ENCODE results near the gene NUP188.

DNA sequence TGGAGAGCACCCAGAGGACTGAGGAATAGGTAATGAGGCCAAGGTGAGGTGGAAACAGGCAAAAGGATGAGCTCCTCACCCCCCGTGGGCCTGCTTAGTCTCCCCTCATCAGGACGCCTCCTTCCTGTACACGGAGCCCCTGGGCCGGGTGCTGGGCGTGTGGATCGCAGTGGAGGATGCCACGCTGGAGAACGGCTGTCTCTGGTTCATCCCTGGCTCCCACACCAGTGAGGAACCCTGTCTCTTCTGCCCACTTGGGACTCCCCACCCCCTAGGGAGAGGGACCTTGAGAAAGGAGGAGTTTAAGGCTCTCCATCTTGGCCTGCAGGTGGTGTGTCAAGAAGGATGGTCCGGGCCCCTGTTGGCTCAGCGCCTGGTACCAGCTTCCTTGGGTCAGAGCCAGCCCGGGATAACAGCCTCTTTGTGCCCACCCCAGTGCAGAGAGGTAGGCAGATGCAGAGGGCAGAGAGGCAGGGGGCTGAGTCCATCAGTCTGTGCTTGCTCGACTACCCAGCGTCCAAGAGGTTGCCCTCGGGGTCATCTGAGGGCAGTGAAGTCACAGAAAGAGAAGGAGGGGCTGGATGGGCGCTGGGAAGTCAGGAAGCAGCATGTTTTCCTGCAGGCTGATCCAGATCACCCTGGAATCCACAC, 7.1 kb upstream of the NUP188 start:
- TF ChIP-seq SP1 (IDR thresholded peaks at IDR 0.05) (no peak), ARNT (IDR thresholded peaks at IDR 0.05) (no peak), HDGF (IDR thresholded peaks at IDR 0.05; ENCODE audit: borderline replicate concordance) (no peak), SUZ12 (IDR thresholded peaks at IDR 0.05) (no peak), NFRKB (IDR thresholded peaks at IDR 0.05) (no peak), ZNF384 (IDR thresholded peaks at IDR 0.05) (no peak), ELF4 (IDR thresholded peaks at IDR 0.05) (no peak), BHLHE40 (IDR thresholded peaks at IDR 0.05; ENCODE audit: borderline replicate concordance) (no peak), FOXM1 (IDR thresholded peaks at IDR 0.05; ENCODE audit: borderline replicate concordance) (no peak), FOXA1 (IDR thresholded peaks at IDR 0.05) (no peak), TARDBP (IDR thresholded peaks at IDR 0.05) (no peak)

All from HEK293T (cell line).